Neuronal stem cell (in vitro differentiated cells): Measurements from ENCODE around the gene USP21.

Experiments
- DNase-seq: peaks from one replicate; pipeline ENCODE4 v3.0.0-alpha.2; 2013; ENCODE audit warnings: low spot score
- H2AFZ ChIP-seq: one replicate; pipeline ENCODE4 v1.6.1; 2013; ENCODE audit warnings: mild to moderate bottlenecking, low read length, inconsistent platforms
- H2AK5ac ChIP-seq: 2 replicates; pipeline ENCODE4 v1.6.1; 2013; ENCODE audit warnings: low read depth, mild to moderate bottlenecking, inconsistent platforms, low read length, moderate library complexity, mixed read lengths
- H2BK120ac ChIP-seq: 2 replicates; pipeline ENCODE4 v1.6.1; 2013; ENCODE audit warnings: low read depth, mild to moderate bottlenecking, inconsistent platforms, low read length, moderate library complexity, mixed read lengths
- H2BK12ac ChIP-seq: one replicate; pipeline ENCODE4 v1.6.1; 2013; ENCODE audit warnings: low read length, inconsistent platforms
- H2BK15ac ChIP-seq: 2 replicates; pipeline ENCODE4 v1.6.1; 2013; ENCODE audit warnings: mild to moderate bottlenecking, low read length, inconsistent platforms, mixed read lengths
- H2BK5ac ChIP-seq: one replicate; pipeline ENCODE4 v1.6.1; 2013; ENCODE audit warnings: inconsistent platforms, mild to moderate bottlenecking, low read length, moderate library complexity
- H3K14ac ChIP-seq: one replicate; pipeline ENCODE4 v1.6.1; 2013; ENCODE audit warnings: low read length, inconsistent platforms
- H3K18ac ChIP-seq: 2 replicates; pipeline ENCODE4 v1.6.1; 2013; ENCODE audit warnings: low read length, inconsistent platforms
- H3K23ac ChIP-seq: 2 replicates; pipeline ENCODE4 v1.6.1; 2013; ENCODE audit warnings: low read depth, mild to moderate bottlenecking, mixed read lengths, low read length, inconsistent platforms; ENCODE audit not compliant: poor library complexity
- H3K27ac ChIP-seq: replicated peaks from 3 replicates; pipeline ENCODE4 v1.5.1; 2013; ENCODE audit warnings: low read length, inconsistent platforms
- H3K27me3 ChIP-seq, 3 experiments: 2 replicates each; pipeline ENCODE4 v1.6.1; 2013; ENCODE audit warnings: low read length in 3 of 3, mild to moderate bottlenecking in 2 of 3, inconsistent platforms in 1 of 3, low read depth in 1 of 3, mixed read lengths in 1 of 3, moderate library complexity in 1 of 3; ENCODE audit not compliant: control insufficient read depth in 3 of 3, insufficient read depth in 3 of 3
- H3K36me3 ChIP-seq, 2 donors: replicated peaks in 1 of 2; 2 replicates each; pipeline ENCODE4 v1.6.1; 2013; ENCODE audit warnings: low read length in 2 of 2; ENCODE audit not compliant: control insufficient read depth in 2 of 2, insufficient read depth in 2 of 2
- H3K4ac ChIP-seq: 2 replicates; pipeline ENCODE4 v1.6.1; 2013; ENCODE audit warnings: inconsistent platforms, mild to moderate bottlenecking, low read length, moderate library complexity
- H3K4me1 ChIP-seq, 2 donors: 1 replicate in 1 of 2; 2 replicates in 1 of 2; pipeline ENCODE4 v1.6.1; 2013; ENCODE audit warnings: low read length in 2 of 2, low read depth in 1 of 2; ENCODE audit not compliant: control insufficient read depth in 2 of 2, insufficient read depth in 1 of 2
- H3K4me2 ChIP-seq: one replicate; pipeline ENCODE4 v1.6.1; 2013; ENCODE audit warnings: mild to moderate bottlenecking, low read length, inconsistent platforms; ENCODE audit not compliant: insufficient read depth, poor library complexity, severe bottlenecking
- H3K4me3 ChIP-seq, 2 donors: 2 replicates each; pipeline ENCODE4 v1.5.1; 2013; ENCODE audit warnings: low read length in 2 of 2, mild to moderate bottlenecking in 2 of 2, inconsistent platforms in 1 of 2, moderate library complexity in 1 of 2
- H3K79me1 ChIP-seq: one replicate; pipeline ENCODE4 v1.6.1; 2013; ENCODE audit warnings: low read depth, mild to moderate bottlenecking, inconsistent platforms, low read length, moderate library complexity
- H3K9ac ChIP-seq: one replicate; pipeline ENCODE4 v1.6.1; 2013; ENCODE audit warnings: mild to moderate bottlenecking, low read depth, low read length, inconsistent platforms; ENCODE audit not compliant: poor library complexity
- H3K9me3 ChIP-seq, 2 donors: replicated peaks in 1 of 2; 2 replicates each; pipeline versions ENCODE3 to v1.6.1; 2013; ENCODE audit warnings: low read length in 2 of 2, mild to moderate bottlenecking in 2 of 2, inconsistent platforms in 1 of 2, low read depth in 1 of 2, mixed read lengths in 1 of 2, moderate library complexity in 1 of 2; ENCODE audit not compliant: control insufficient read depth in 2 of 2, insufficient read depth in 1 of 2
- H4K8ac ChIP-seq: one replicate; pipeline ENCODE4 v1.6.1; 2013; ENCODE audit warnings: low read depth, mild to moderate bottlenecking, inconsistent platforms, low read length, moderate library complexity
- H4K91ac ChIP-seq: one replicate; pipeline ENCODE4 v1.6.1; 2013; ENCODE audit warnings: low read length, low read depth, mild to moderate bottlenecking, inconsistent platforms; ENCODE audit not compliant: poor library complexity
- WGBS, 2 donors: extraction: QIAGEN DNeasy Blood & Tissue Kit; methylation state at CpG; one replicate each; pipeline ENCODE4 v1.1.7; 2013; ENCODE audit warnings: missing lambda C conversion rate in 2 of 2, mixed read lengths in 1 of 2; ENCODE audit not compliant: insufficient read length in 2 of 2, insufficient replicate concordance in 1 of 2; ENCODE audit errors: extremely low coverage in 2 of 2; 5-methylcytosine and 5-hydroxymethylcytosine counted together

The USP21 gene

GRCh38 chr1:161121834-161122233, 37.5 kb upstream of the USP21 start:
- no peak overlapping the region for H2BK15ac ChIP-seq
- DNase-seq = no peak
- H3K23ac ChIP-seq = no peak overlapping the region
- no peak overlapping the region for H3K14ac ChIP-seq
- H3K9ac ChIP-seq = no peak overlapping the region
- H2BK120ac ChIP-seq = no peak overlapping the region
- peaks cover 48 to 76% of the 10 kb centered on the region in 2 donors for H3K36me3 ChIP-seq
- no peak overlapping the region for H3K27ac ChIP-seq
- no peaks in the 10 kb centered on the region for H3K9me3 ChIP-seq
- H2BK5ac ChIP-seq = no peak overlapping the region
- H3K4me2 ChIP-seq = no peak overlapping the region
- H3K27me3 ChIP-seq = no peaks in the 10 kb centered on the region
- H4K91ac ChIP-seq = no peak overlapping the region
- no peak overlapping the region for H3K18ac ChIP-seq
- H2BK12ac ChIP-seq = no peak overlapping the region
- H4K8ac ChIP-seq = no peak overlapping the region
- H3K79me1 ChIP-seq = peaks cover 6% of the 10 kb centered on the region
- no peak overlapping the region for H3K4ac ChIP-seq
- H3K4me3 ChIP-seq = no peak overlapping the region
- WGBS, 2 donors = no CpG with 5 or more reads among the region's 4 CpGs
- no peak overlapping the region for H2AK5ac ChIP-seq
- H2AFZ ChIP-seq = no peak overlapping the region
- peaks cover 4 to 14% of the 10 kb centered on the region in 2 donors for H3K4me1 ChIP-seq

GRCh38 chr1:161122967-161123366, 36.3 kb upstream of the USP21 start:
- Histone ChIP-seq H3K4me2 (no peak overlapping the region), H3K14ac (no peak overlapping the region), H3K23ac (no peak overlapping the region), H3K27ac (no peak overlapping the region), H2AFZ (no peak overlapping the region), H4K8ac (no peak overlapping the region), H3K36me3 (peaks cover 51 to 87% of the 10 kb centered on the region in 2 donors), H2BK120ac (no peak overlapping the region), H4K91ac (no peak overlapping the region), H3K79me1 (peaks cover 2% of the 10 kb centered on the region), H2BK12ac (no peak overlapping the region), H2AK5ac (no peak overlapping the region), H3K9ac (no peak overlapping the region), H2BK15ac (no peak overlapping the region), H3K4ac (no peak overlapping the region), H3K9me3 (no peaks in the 10 kb centered on the region), H3K4me3 (no peak overlapping the region), H3K4me1 (peaks cover 4 to 11% of the 10 kb centered on the region in 2 donors), H3K18ac (no peak overlapping the region), H3K27me3 (no peaks in the 10 kb centered on the region), H2BK5ac (no peak overlapping the region)
- no peak for DNase-seq
- no CpG with 5 or more reads among the region's 6 CpGs for WGBS, 2 donors

- H3K4me3 ChIP-seq = no peak overlapping the region
- H3K9me3 ChIP-seq = no peaks in the 10 kb centered on the region
- no peak overlapping the region for H4K91ac ChIP-seq
- H2BK12ac ChIP-seq = no peak overlapping the region
- peaks cover 0 to 11% of the 10 kb centered on the region in 2 donors for H3K4me1 ChIP-seq
- H3K9ac ChIP-seq = no peak overlapping the region
- H2BK120ac ChIP-seq = no peak overlapping the region
- no peak overlapping the region for H3K14ac ChIP-seq
- H2BK15ac ChIP-seq = no peak overlapping the region
- H3K27me3 ChIP-seq = no peaks in the 10 kb centered on the region
- no peak overlapping the region for H3K4me2 ChIP-seq
- H3K79me1 ChIP-seq = peaks cover 5% of the 10 kb centered on the region
- no peak overlapping the region for H2AK5ac ChIP-seq
- no peak overlapping the region for H2AFZ ChIP-seq
- H3K23ac ChIP-seq = no peak overlapping the region
- no peak overlapping the region for H3K27ac ChIP-seq
- H3K36me3 ChIP-seq = peaks cover 33 to 75% of the 10 kb centered on the region in 2 donors
- no peak overlapping the region for H3K4ac ChIP-seq
- H4K8ac ChIP-seq = no peak overlapping the region
- WGBS, 2 donors = no CpG with 5 or more reads among the region's 2 CpGs
- H2BK5ac ChIP-seq = no peak overlapping the region
- no peak for DNase-seq
- no peak overlapping the region for H3K18ac ChIP-seq
Measured at GRCh38 chr1:161127649-161128048, 31.7 kb upstream of the USP21 start.

GRCh38 chr1:161128591-161129420, 30.5 kb upstream of the USP21 start:
- Histone ChIP-seq H4K8ac (no peak overlapping the region), H4K91ac (no peak overlapping the region), H2AFZ (no peak overlapping the region), H3K9ac (no peak overlapping the region), H3K4me3 (no peak overlapping the region), H3K4ac (no peak overlapping the region), H2AK5ac (no peak overlapping the region), H3K4me2 (no peak overlapping the region), H2BK15ac (no peak overlapping the region), H3K14ac (no peak overlapping the region), H3K79me1 (peaks cover 5% of the 10 kb centered on the region), H3K9me3 (no peaks in the 10 kb centered on the region), H3K36me3 (peaks cover 25 to 65% of the 10 kb centered on the region in 2 donors), H3K18ac (no peak overlapping the region), H2BK12ac (no peak overlapping the region), H2BK120ac (no peak overlapping the region), H3K27me3 (no peaks in the 10 kb centered on the region), H2BK5ac (no peak overlapping the region), H3K4me1 (peaks cover 3 to 15% of the 10 kb centered on the region in 2 donors), H3K27ac (no peak overlapping the region), H3K23ac (no peak overlapping the region)
- DNase-seq = no peak
- no CpG with 5 or more reads among the region's 4 CpGs for WGBS, 2 donors
